Adrenal gland (tissue), 5 donors: ENCODE measurements around the gene CAMTA1.

Experiments
- POLR2A ChIP-seq, 2 donors: fragments of 450-650 bp; IDR thresholded peaks; one replicate each; pipeline ENCODE4 v1.6.1; 2017; ENCODE audit warnings: antibody characterized with exemption in 2 of 2, mild to moderate bottlenecking in 2 of 2, moderate library complexity in 1 of 2
- TF ChIP-seq, protein P1 (sequence below), 6 experiments: fragments of 450-650 bp in 4 of 6; fragments of 200-600 bp in 2 of 6; sonication (generic) in 1 of 6; IDR thresholded peaks; 1 replicate in 5 of 6; 2 replicates in 1 of 6; pipeline versions ENCODE4 v1.5.1 to v1.8.0; 2016 to 2021; ENCODE audit warnings: antibody characterized with exemption in 6 of 6, mild to moderate bottlenecking in 2 of 6, moderate library complexity in 1 of 6
- donor health status: DM: no; HTN: no; CAD: no.

DNA sequence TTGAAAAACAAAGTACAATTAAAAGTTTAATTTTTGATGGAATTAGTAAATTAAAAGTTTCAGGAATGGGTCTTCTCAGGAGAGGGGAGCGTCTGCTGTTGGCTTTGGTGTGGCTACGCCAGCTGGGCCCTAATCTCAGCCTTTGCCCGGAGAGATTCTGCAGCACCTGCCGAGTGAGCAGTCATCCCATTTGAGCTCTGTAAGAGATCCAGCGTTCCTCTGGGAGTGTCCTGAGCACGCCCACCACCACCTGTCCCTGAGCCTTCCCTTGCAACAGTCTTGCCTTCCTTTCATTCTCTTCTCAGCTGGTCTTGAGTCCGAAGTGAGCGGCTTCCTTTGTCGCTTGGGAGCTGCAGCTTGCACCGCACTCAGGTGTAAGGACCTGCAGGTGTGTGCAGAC lies 263.1 kb downstream of the CAMTA1 start:
- TF ChIP-seq POLR2A (IDR thresholded peaks at IDR 0.05) = no peak
- TF ChIP-seq, protein P1, sequence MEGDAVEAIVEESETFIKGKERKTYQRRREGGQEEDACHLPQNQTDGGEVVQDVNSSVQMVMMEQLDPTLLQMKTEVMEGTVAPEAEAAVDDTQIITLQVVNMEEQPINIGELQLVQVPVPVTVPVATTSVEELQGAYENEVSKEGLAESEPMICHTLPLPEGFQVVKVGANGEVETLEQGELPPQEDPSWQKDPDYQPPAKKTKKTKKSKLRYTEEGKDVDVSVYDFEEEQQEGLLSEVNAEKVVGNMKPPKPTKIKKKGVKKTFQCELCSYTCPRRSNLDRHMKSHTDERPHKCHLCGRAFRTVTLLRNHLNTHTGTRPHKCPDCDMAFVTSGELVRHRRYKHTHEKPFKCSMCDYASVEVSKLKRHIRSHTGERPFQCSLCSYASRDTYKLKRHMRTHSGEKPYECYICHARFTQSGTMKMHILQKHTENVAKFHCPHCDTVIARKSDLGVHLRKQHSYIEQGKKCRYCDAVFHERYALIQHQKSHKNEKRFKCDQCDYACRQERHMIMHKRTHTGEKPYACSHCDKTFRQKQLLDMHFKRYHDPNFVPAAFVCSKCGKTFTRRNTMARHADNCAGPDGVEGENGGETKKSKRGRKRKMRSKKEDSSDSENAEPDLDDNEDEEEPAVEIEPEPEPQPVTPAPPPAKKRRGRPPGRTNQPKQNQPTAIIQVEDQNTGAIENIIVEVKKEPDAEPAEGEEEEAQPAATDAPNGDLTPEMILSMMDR (IDR thresholded peaks at IDR 0.05) = no peak
